Testis (tissue), 2 donors: ENCODE measurements around the gene KIF11.

ENCODE experiments used
- POLR2A ChIP-seq: fragments of 450-650 bp; IDR thresholded peaks from one replicate; pipeline ENCODE4 v1.6.1; 2017; ENCODE audit warnings: antibody characterized with exemption, mild to moderate bottlenecking, moderate library complexity
- TF ChIP-seq, protein P1 (sequence below), 3 experiments: fragments of 450-650 bp in 2 of 3; fragments of 200-600 bp in 1 of 3; sonication (generic) in 1 of 3; IDR thresholded peaks; one replicate each; pipeline ENCODE4 v1.5.1; 2016 to 2019; ENCODE audit warnings: antibody characterized with exemption in 3 of 3, mild to moderate bottlenecking in 2 of 3, moderate library complexity in 1 of 3

- TF ChIP-seq POLR2A, result no peak
- TF ChIP-seq, protein P1, sequence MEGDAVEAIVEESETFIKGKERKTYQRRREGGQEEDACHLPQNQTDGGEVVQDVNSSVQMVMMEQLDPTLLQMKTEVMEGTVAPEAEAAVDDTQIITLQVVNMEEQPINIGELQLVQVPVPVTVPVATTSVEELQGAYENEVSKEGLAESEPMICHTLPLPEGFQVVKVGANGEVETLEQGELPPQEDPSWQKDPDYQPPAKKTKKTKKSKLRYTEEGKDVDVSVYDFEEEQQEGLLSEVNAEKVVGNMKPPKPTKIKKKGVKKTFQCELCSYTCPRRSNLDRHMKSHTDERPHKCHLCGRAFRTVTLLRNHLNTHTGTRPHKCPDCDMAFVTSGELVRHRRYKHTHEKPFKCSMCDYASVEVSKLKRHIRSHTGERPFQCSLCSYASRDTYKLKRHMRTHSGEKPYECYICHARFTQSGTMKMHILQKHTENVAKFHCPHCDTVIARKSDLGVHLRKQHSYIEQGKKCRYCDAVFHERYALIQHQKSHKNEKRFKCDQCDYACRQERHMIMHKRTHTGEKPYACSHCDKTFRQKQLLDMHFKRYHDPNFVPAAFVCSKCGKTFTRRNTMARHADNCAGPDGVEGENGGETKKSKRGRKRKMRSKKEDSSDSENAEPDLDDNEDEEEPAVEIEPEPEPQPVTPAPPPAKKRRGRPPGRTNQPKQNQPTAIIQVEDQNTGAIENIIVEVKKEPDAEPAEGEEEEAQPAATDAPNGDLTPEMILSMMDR (IDR thresholded peaks at IDR 0.05), result no peak
These were observed 974 bp downstream of the KIF11 start for GRCh38 chr10:92593619-92594588.
